IMR-90 (cell line): ENCODE data around the gene HSF2. TPM values are rescaled to one million over a fixed set of nuclear protein-coding genes. Genes with fewer than 3 reads are reported as not detected.

Source experiments
- ATAC-seq: fragments of 200-7000 bp; cut with Tn5 transposase; 2 replicates; pipeline ENCODE4 v1.9.1; 2020; ENCODE audit warnings: low read depth, mild to moderate bottlenecking, moderate library complexity
- BruUV-seq: library from RNA; stranded (reverse); fragments of 400-500 nt; replicated peaks from 2 replicates; lab custom pipeline; 2021; lab: Mats Ljungman, UMichigan
- CTCF ChIA-PET: fragments of 300-600 bp; formaldehyde crosslinking; extraction: SDS; loops from one replicate; lab custom pipeline; 2021; ENCODE audit warnings: antibody characterized with exemption; lab: Yijun Ruan, JAX
- POLR2A ChIA-PET: fragments of 300-600 bp; sonication (Branson Sonifier 250); formaldehyde crosslinking; loops from one replicate; lab custom pipeline; 2022; ENCODE audit warnings: antibody characterized with exemption; ENCODE audit not compliant: unreplicated experiment; lab: Charles Lee
- DNase-seq: peaks from one replicate; pipeline ENCODE4 v3.0.0; 2013
- H2AFZ ChIP-seq: replicated peaks from 2 replicates; pipeline ENCODE3; 2013; ENCODE audit warnings: low read length, mild to moderate bottlenecking; ENCODE audit not compliant: poor library complexity
- H2AK5ac ChIP-seq: 2 replicates; pipeline ENCODE4 v1.6.1; 2013; ENCODE audit warnings: low read depth, low read length, inconsistent platforms
- H2AK9ac ChIP-seq: replicated peaks from 2 replicates; pipeline ENCODE3; 2013; ENCODE audit warnings: mild to moderate bottlenecking, low read depth, low read length, moderate library complexity; ENCODE audit not compliant: poor library complexity
- H2BK120ac ChIP-seq: 2 replicates; pipeline ENCODE4 v1.6.1; 2013; ENCODE audit warnings: low read depth, low read length, inconsistent platforms
- H2BK15ac ChIP-seq: 3 replicates; pipeline ENCODE4 v1.6.1; 2013; ENCODE audit warnings: low read depth, low read length, inconsistent platforms
- H2BK20ac ChIP-seq: 2 replicates; pipeline ENCODE4 v1.6.1; 2013; ENCODE audit warnings: low read depth, mild to moderate bottlenecking, inconsistent platforms, low read length, moderate library complexity
- H2BK5ac ChIP-seq: 2 replicates; pipeline ENCODE4 v1.6.1; 2013; ENCODE audit warnings: mild to moderate bottlenecking, low read depth, low read length, inconsistent platforms; ENCODE audit not compliant: poor library complexity, severe bottlenecking
- H3K14ac ChIP-seq: replicated peaks from 2 replicates; pipeline ENCODE4 v1.6.1; 2013; ENCODE audit warnings: low read depth, low read length, inconsistent platforms
- H3K18ac ChIP-seq: 2 replicates; pipeline ENCODE4 v1.6.1; 2013; ENCODE audit warnings: low read depth, low read length, control low read depth
- H3K23ac ChIP-seq: 2 replicates; pipeline ENCODE4 v1.6.1; 2013; ENCODE audit warnings: low read depth, low read length, inconsistent platforms
- H3K27ac ChIP-seq: 2 replicates; pipeline ENCODE4 v1.5.1; 2013; ENCODE audit warnings: mild to moderate bottlenecking, control low read depth, low read length; ENCODE audit not compliant: insufficient read depth
- H3K27me3 ChIP-seq: 2 replicates; pipeline ENCODE4 v1.6.1; 2013; ENCODE audit warnings: low read length; ENCODE audit not compliant: control insufficient read depth, insufficient read depth
- H3K36me3 ChIP-seq: 2 replicates; pipeline ENCODE4 v1.6.1; 2013; ENCODE audit warnings: low read length, mixed read lengths; ENCODE audit not compliant: control insufficient read depth, insufficient read depth
- H3K4ac ChIP-seq: 2 replicates; pipeline ENCODE4 v1.6.1; 2013; ENCODE audit warnings: low read depth, low read length, inconsistent platforms
- H3K4me1 ChIP-seq: 2 replicates; pipeline ENCODE4 v1.6.1; 2013; ENCODE audit warnings: low read length, mixed read lengths; ENCODE audit not compliant: control insufficient read depth, insufficient read depth
- H3K4me2 ChIP-seq: 2 replicates; pipeline ENCODE4 v1.6.1; 2013; ENCODE audit warnings: low read depth, mild to moderate bottlenecking, control low read depth, low read length, moderate library complexity
- H3K4me3 ChIP-seq: 2 replicates; pipeline ENCODE4 v1.5.1; 2013; ENCODE audit warnings: low read depth, mild to moderate bottlenecking, control low read depth, low read length, moderate library complexity; ENCODE audit not compliant: insufficient read depth
- H3K56ac ChIP-seq: 2 replicates; pipeline ENCODE4 v1.6.1; 2013; ENCODE audit warnings: low read length, inconsistent platforms; ENCODE audit not compliant: insufficient read depth; ENCODE audit errors: extremely low read depth
- H3K79me1 ChIP-seq, 2 experiments: 2 replicates each; pipeline ENCODE4 v1.6.1; 2013; ENCODE audit warnings: low read length in 2 of 2, inconsistent platforms in 1 of 2, low read depth in 1 of 2
- H3K9ac ChIP-seq: 2 replicates; pipeline ENCODE4 v1.6.1; 2013; ENCODE audit warnings: low read depth, low read length, control low read depth
- H3K9me1 ChIP-seq: 2 replicates; pipeline ENCODE4 v1.6.1; 2013; ENCODE audit warnings: low read length, inconsistent platforms; ENCODE audit not compliant: insufficient read depth
- H3K9me3 ChIP-seq: 2 replicates; pipeline ENCODE4 v1.6.1; 2013; ENCODE audit warnings: low read length; ENCODE audit not compliant: control insufficient read depth, insufficient read depth
- H4K20me1 ChIP-seq: 2 replicates; pipeline ENCODE4 v1.6.1; 2013; ENCODE audit warnings: low read length, inconsistent platforms; ENCODE audit not compliant: insufficient read depth
- H4K5ac ChIP-seq: 2 replicates; pipeline ENCODE4 v1.6.1; 2013; ENCODE audit warnings: mild to moderate bottlenecking, low read depth, low read length, control low read depth
- H4K8ac ChIP-seq, 2 experiments: 2 replicates each; pipeline ENCODE4 v1.6.1; 2013; ENCODE audit warnings: low read depth in 2 of 2, low read length in 2 of 2, control low read depth in 1 of 2, inconsistent platforms in 1 of 2
- H4K91ac ChIP-seq: 2 replicates; pipeline ENCODE4 v1.6.1; 2013; ENCODE audit warnings: low read depth, low read length, inconsistent platforms; ENCODE audit not compliant: insufficient read depth
- BHLHE40 ChIP-seq: fragments of 150-350 bp; IDR thresholded peaks from 2 replicates; pipeline ENCODE4 v1.6.1; 2016; ENCODE audit warnings: mild to moderate bottlenecking, low read depth, low read length
- CEBPB ChIP-seq: IDR thresholded peaks from 2 replicates; pipeline ENCODE4 v1.6.1; 2012; ENCODE audit warnings: low read depth, low read length, improper control_type of control experiment
- CHD1 ChIP-seq: IDR thresholded peaks from 2 replicates; pipeline ENCODE4 v1.6.1; 2012; ENCODE audit warnings: low read depth, low read length, improper control_type of control experiment
- MAFK ChIP-seq: IDR thresholded peaks from 2 replicates; pipeline ENCODE4 v1.6.1; 2012; ENCODE audit warnings: low read depth, low read length, improper control_type of control experiment
- MAZ ChIP-seq: IDR thresholded peaks from 2 replicates; pipeline ENCODE4 v1.6.1; 2012; ENCODE audit warnings: low read depth, mild to moderate bottlenecking, low read length, improper control_type of control experiment, moderate library complexity, borderline replicate concordance
- MXI1 ChIP-seq: IDR thresholded peaks from 2 replicates; pipeline ENCODE4 v1.6.1; 2012; ENCODE audit warnings: low read depth, mild to moderate bottlenecking, low read length, moderate library complexity, borderline replicate concordance
- NFE2L2 ChIP-seq: fragments of 150-350 bp; IDR thresholded peaks from 2 replicates; pipeline ENCODE4 v1.6.1; 2016; ENCODE audit warnings: low read depth, mild to moderate bottlenecking, low read length
- POLR2A ChIP-seq: IDR thresholded peaks from 2 replicates; pipeline ENCODE4 v1.6.1; 2012; ENCODE audit warnings: mild to moderate bottlenecking, low read depth, low read length
- RAD21 ChIP-seq: IDR thresholded peaks from 2 replicates; pipeline ENCODE4 v1.6.1; 2012; ENCODE audit warnings: low read length, improper control_type of control experiment
- RCOR1 ChIP-seq: IDR thresholded peaks from 2 replicates; pipeline ENCODE4 v1.6.1; 2012; ENCODE audit warnings: mild to moderate bottlenecking, low read length, improper control_type of control experiment; ENCODE audit not compliant: insufficient replicate concordance
- SMC3 ChIP-seq: fragments of 150-350 bp; IDR thresholded peaks from 2 replicates; pipeline ENCODE4 v1.6.1; 2016; ENCODE audit warnings: low read depth, mild to moderate bottlenecking, antibody characterized with exemption, low read length, moderate library complexity
- WGBS, 2 experiments: methylation state at CpG; one replicate each; pipeline versions ENCODE4 v1.1.5 to v1.1.7; 2013; ENCODE audit warnings: missing lambda C conversion rate in 2 of 2; ENCODE audit not compliant: insufficient read length in 1 of 2; ENCODE audit errors: extremely low coverage in 2 of 2; 5-methylcytosine and 5-hydroxymethylcytosine counted together
- dilution Hi-C: fragments of 300-500 bp; cut with HindIII; formaldehyde crosslinking; loops from one replicate; pipeline ENCODE4 v1.14.3; 2018; ENCODE audit warnings: low sequenced_read_pairs; ENCODE audit not compliant: unreplicated experiment
- in situ Hi-C: fragments of 300-500 bp; cut with MboI; formaldehyde crosslinking; loops from 3 replicates; pipeline ENCODE4 v1.14.3; 2019; ENCODE audit warnings: low sequenced_read_pairs, inconsistent platforms, mixed read lengths
- intact Hi-C: fragments of 100-400 bp; cut with micrococcal nuclease; formaldehyde crosslinking; loops from 2 replicates; pipeline ENCODE4 v1.10.0; 2022
- polyA plus RNA-seq, 3 experiments: library from polyadenylated mRNA; depleted of rRNA; stranded (reverse); fragments of >200 nt; gene quantifications; 2 replicates each; pipeline ENCODE4 v1.2.3, GENCODE V29; 2012; ENCODE audit warnings: low replicate concordance in 1 of 3
- total RNA-seq: library from RNA; depleted of rRNA; stranded (reverse); fragments of >200 nt; gene quantifications from 2 replicates; pipeline ENCODE4 v1.2.3, GENCODE V29; 2012
- TF ChIP-seq, protein P1 (sequence below): conservative IDR thresholded peaks from 2 replicates; pipeline ENCODE4 v1.5.1; 2012; ENCODE audit warnings: mild to moderate bottlenecking, low read depth, low read length, improper control_type of control experiment
- TF ChIP-seq, protein P2 (sequence below): fragments of 150-350 bp; IDR thresholded peaks from 2 replicates; pipeline ENCODE4 v1.6.1; 2017; ENCODE audit warnings: mild to moderate bottlenecking, antibody characterized with exemption, low read length, low read depth
- TF ChIP-seq, protein P3 (sequence below): fragments of 150-350 bp; IDR thresholded peaks from 2 replicates; pipeline ENCODE4 v1.6.1; 2016; ENCODE audit warnings: low read depth, mild to moderate bottlenecking, low read length, moderate library complexity, borderline replicate concordance

The HSF2 gene
- total and polyA plus RNA-seq, 2 of the 4 experiments (the other 2 are of a cell fraction), result 17.6 to 28.9 TPM

DNA sequence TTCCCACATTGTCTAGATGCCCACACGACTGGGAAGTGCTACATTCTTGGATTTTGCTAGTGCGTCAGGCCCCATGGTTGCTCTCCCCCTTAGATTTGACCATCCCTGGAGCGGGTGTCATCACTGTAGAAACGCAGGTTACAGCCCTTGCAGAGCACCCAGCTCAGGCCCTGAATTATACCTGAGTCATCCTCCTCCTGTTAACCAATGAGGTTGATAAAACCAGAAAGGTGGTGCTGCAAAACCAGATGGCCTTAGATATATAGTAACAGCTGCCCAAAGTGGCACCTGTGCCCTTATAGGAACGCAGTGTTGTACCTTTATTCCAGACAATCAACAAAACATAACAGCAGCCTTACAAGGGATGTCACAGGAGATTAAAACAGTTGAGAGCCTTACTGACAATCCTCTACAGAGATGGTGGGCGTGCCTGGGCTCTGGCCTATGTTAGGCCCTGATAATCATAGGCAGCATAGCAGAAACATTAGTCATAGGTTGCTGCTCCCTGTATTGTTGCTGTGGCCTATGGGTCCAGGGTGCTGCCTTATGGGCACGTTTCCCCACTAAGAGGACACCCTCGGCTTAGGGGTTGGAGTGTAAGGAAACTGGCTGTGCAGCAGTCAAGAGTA lies 33.6 kb upstream of the HSF2 start:
- ATAC-seq, result no peak
- Histone ChIP-seq H4K91ac (no peak overlapping the region), H3K23ac (no peak overlapping the region), H2BK15ac (no peak overlapping the region), H3K56ac (no peak overlapping the region), H2AK9ac (no peak overlapping the region), H3K9me1 (no peaks in the 10 kb centered on the region), H3K36me3 (no peaks in the 10 kb centered on the region), H3K4me3 (no peak overlapping the region), H2AFZ (peak overlapping the region; percentile 13), H4K8ac (no peak overlapping the region), H3K9me3 (no peaks in the 10 kb centered on the region), H3K27me3 (no peaks in the 10 kb centered on the region), H4K5ac (no peak overlapping the region), H3K9ac (no peak overlapping the region), H3K27ac (no peak overlapping the region), H2BK120ac (no peak overlapping the region), H2AK5ac (no peak overlapping the region), H3K4ac (no peak overlapping the region), H3K14ac (no peak overlapping the region), H3K4me2 (no peak overlapping the region), H4K20me1 (no peaks in the 10 kb centered on the region), H2BK20ac (no peak overlapping the region), H3K79me1 (no peaks in the 10 kb centered on the region), H3K4me1 (no peaks in the 10 kb centered on the region), H2BK5ac (no peak overlapping the region), H3K18ac (no peak overlapping the region)
- POLR2A ChIA-PET, result no interaction called here
- CTCF ChIA-PET, result no interaction called here
- DNase-seq, result no peak
- intact Hi-C loops, result no loop called here
- dilution Hi-C loops, result no loop called here
- no TSS peak for BruUV-seq
- TF ChIP-seq, protein P1, sequence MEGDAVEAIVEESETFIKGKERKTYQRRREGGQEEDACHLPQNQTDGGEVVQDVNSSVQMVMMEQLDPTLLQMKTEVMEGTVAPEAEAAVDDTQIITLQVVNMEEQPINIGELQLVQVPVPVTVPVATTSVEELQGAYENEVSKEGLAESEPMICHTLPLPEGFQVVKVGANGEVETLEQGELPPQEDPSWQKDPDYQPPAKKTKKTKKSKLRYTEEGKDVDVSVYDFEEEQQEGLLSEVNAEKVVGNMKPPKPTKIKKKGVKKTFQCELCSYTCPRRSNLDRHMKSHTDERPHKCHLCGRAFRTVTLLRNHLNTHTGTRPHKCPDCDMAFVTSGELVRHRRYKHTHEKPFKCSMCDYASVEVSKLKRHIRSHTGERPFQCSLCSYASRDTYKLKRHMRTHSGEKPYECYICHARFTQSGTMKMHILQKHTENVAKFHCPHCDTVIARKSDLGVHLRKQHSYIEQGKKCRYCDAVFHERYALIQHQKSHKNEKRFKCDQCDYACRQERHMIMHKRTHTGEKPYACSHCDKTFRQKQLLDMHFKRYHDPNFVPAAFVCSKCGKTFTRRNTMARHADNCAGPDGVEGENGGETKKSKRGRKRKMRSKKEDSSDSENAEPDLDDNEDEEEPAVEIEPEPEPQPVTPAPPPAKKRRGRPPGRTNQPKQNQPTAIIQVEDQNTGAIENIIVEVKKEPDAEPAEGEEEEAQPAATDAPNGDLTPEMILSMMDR, result no peak
- TF ChIP-seq SMC3 (no peak), MXI1 (no peak), POLR2A (no peak), MAZ (no peak), CHD1 (no peak), NFE2L2 (no peak), CEBPB (no peak), RCOR1 (no peak), BHLHE40 (no peak), MAFK (no peak), RAD21 (no peak)
- TF ChIP-seq, protein P2, sequence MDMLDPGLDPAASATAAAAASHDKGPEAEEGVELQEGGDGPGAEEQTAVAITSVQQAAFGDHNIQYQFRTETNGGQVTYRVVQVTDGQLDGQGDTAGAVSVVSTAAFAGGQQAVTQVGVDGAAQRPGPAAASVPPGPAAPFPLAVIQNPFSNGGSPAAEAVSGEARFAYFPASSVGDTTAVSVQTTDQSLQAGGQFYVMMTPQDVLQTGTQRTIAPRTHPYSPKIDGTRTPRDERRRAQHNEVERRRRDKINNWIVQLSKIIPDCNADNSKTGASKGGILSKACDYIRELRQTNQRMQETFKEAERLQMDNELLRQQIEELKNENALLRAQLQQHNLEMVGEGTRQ, result no peak
- TF ChIP-seq, protein P3, sequence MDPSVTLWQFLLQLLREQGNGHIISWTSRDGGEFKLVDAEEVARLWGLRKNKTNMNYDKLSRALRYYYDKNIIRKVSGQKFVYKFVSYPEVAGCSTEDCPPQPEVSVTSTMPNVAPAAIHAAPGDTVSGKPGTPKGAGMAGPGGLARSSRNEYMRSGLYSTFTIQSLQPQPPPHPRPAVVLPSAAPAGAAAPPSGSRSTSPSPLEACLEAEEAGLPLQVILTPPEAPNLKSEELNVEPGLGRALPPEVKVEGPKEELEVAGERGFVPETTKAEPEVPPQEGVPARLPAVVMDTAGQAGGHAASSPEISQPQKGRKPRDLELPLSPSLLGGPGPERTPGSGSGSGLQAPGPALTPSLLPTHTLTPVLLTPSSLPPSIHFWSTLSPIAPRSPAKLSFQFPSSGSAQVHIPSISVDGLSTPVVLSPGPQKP, result no peak
- in situ Hi-C loops, result no loop called here
- WGBS, 2 experiments, result 75% methylated on average over 2 of the region's 8 CpGs; no CpG with 5 or more reads in 1 of the 2 experiments
